GM12864 (cell line): Measurements from ENCODE around the gene ZNF248.

Experiments
- DNase-seq: peaks from one replicate; pipeline ENCODE4 v3.0.0-alpha.2; 2011; ENCODE audit warnings: low read depth
- H3K4me3 ChIP-seq: 2 replicates; pipeline ENCODE4 v1.5.1; 2011; ENCODE audit warnings: mild to moderate bottlenecking, low read depth, low read length, control low read depth
- TF ChIP-seq, protein P1 (sequence below): IDR thresholded peaks from 2 replicates; pipeline ENCODE4 v1.5.1; 2011; ENCODE audit warnings: low read depth, mild to moderate bottlenecking, moderate library complexity, low read length, control low read depth, inconsistent platforms; ENCODE audit errors: missing control alignments

ZNF248 gene

DNA sequence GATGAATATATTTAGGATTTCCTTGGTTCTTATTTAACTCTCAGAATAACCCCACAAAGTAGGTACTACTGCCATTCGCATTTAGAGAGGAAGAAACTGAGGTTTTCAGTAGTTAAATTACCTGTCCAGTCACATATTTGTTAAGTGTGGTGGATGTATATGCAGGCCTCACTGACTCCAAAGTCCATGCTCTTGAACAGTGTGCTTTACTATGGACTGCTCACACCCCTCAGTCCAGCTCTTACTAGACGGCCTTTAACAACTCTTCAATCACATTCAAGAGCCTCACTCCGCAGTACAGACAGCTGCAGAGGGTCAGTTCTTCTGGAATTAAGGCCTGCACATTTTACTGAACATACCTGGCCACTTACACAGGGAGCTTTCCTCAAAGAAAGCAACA lies 36.2 kb downstream of the ZNF248 start:
- no peak for DNase-seq
- no peak overlapping the region for H3K4me3 ChIP-seq
- TF ChIP-seq, protein P1, sequence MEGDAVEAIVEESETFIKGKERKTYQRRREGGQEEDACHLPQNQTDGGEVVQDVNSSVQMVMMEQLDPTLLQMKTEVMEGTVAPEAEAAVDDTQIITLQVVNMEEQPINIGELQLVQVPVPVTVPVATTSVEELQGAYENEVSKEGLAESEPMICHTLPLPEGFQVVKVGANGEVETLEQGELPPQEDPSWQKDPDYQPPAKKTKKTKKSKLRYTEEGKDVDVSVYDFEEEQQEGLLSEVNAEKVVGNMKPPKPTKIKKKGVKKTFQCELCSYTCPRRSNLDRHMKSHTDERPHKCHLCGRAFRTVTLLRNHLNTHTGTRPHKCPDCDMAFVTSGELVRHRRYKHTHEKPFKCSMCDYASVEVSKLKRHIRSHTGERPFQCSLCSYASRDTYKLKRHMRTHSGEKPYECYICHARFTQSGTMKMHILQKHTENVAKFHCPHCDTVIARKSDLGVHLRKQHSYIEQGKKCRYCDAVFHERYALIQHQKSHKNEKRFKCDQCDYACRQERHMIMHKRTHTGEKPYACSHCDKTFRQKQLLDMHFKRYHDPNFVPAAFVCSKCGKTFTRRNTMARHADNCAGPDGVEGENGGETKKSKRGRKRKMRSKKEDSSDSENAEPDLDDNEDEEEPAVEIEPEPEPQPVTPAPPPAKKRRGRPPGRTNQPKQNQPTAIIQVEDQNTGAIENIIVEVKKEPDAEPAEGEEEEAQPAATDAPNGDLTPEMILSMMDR = no peak

DNA sequence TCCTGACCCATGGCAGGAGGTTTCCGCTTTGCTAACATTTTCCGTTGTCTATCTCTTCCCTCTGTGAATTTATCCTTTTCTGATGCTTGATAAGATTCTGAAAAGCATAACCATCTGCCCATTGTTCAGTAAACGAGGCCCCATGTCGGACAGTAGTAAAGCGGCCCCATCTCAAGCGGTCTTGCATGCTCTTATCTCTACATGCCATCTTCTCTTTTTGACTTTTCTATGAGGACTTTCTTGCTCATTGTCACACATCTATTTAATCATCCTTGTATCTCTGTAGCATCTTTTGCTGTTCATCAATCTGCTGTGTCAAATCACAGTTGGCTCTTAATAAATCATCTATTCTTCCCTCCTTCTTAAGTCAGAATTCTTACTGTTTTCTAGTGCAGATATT lies 37.6 kb downstream of the ZNF248 start:
- no peak for DNase-seq
- TF ChIP-seq, protein P1 = no peak
- no peak overlapping the region for H3K4me3 ChIP-seq

DNA sequence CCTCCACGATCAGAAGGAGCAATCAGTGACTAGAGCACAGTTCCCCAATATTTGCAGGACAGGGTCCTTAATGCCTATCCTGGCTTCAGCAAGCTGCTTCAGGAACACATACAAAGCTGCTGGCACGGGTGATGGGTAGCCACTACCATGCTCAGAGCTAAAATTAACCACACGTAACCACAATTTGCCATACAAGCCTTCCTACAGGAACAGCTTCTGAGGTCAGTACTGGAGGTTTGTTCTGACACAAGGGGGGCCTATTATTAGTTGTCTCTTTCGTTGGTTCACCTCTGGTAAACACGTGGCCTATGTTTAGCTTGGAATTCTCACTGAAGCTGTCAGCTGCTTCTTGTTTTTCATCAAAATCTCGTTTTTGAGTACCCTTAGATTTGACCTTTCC lies 41.1 kb downstream of the ZNF248 start:
- TF ChIP-seq, protein P1 = no peak
- no peak overlapping the region for H3K4me3 ChIP-seq
- no peak for DNase-seq

DNA sequence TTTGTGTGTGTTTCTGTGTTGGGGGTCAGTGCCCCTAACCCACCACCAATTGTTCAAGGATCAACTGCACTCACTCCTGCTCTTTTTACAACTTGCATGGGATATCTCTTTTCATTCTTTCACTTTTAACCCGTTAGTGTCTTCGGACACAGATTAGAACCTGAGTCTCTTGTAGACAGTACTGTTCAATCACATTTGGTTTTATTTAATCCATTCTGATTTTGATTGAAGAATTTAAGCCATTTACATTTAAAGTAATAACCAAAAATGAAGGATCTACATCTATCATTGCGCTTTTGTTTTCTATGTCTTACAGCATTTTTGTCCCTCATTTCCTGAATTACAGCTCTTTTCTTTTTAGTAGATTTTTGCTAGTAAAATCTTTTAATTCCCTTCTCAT lies 43.6 kb downstream of the ZNF248 start:
- no peak overlapping the region for H3K4me3 ChIP-seq
- TF ChIP-seq, protein P1 = no peak
- DNase-seq = no peak

DNA sequence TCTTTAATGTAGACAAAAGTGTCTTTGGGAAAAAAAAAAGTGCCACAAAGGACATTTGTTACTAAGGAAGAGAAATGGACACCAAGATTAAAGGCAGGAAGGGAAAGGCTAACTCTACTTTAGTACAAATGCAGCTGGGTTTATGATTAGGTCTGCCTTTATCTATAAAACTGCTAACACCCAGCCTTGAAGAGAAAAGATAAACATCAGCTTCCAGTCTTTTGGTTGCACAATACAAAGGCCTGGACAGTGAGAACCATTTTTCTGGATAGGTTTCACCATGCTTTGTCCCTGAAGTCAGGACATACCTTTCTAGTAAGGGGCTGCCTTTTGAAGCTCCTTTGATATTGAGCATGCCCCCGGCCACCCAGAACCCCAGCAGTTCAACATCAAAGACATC lies 45.1 kb downstream of the ZNF248 start:
- TF ChIP-seq, protein P1 = no peak
- no peak overlapping the region for H3K4me3 ChIP-seq
- no peak for DNase-seq

DNA sequence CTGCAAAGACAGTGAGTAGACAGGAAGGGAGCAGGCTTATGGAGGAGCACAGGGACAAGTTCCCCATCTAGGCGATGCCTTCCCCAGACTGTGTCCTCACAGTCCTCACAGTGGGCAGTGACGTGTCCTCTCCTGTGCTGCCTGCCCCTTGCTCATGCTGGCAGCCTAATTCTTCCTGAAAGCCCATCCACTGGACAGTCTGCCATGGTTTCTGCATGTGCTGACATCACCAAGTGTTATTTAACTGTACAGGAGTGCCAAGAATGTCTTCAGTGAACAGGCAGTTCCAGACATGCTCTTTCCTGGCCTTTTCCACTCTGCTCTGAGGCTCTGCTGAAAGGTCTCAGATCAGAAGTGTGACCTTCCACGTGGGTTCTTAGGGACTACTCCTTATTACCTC lies 54.1 kb downstream of the ZNF248 start:
- DNase-seq = no peak
- H3K4me3 ChIP-seq = no peak overlapping the region
- TF ChIP-seq, protein P1 = no peak

DNA sequence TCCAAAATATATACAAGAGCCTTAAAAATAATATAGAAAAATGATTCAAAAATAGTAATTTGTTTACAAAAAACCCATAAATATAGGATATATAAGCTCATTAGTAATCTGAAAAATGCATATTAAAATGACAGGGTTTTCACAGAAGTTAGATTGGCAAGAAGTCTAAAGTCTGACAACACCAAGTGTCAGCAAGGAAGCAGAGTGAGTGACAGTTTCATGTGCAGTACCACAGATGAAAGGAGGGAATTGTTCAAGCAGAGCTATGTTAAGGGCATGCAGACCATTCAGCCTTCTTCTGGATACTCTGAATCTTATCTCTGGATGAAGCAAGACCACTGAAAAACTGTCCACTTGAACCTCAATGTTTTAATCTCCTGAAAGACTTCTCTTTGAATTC lies 55.9 kb downstream of the ZNF248 start:
- DNase-seq = no peak
- no peak overlapping the region for H3K4me3 ChIP-seq
- TF ChIP-seq, protein P1 = no peak
